CD4-positive, alpha-beta memory T cell (primary cell): ENCODE results near the gene MRFAP1L1. TPM values are rescaled to one million over a fixed set of nuclear protein-coding genes. Genes with fewer than 3 reads are reported as not detected.

Experiments used
- CTCF ChIA-PET: fragments of 350-600 bp; sonication (Branson Sonifier 250); formaldehyde crosslinking; loops from one replicate; lab custom pipeline; 2021; ENCODE audit warnings: inconsistent platforms; ENCODE audit not compliant: partially characterized antibody; lab: Charles Lee
- POLR2A ChIA-PET: fragments of 350-600 bp; sonication (Branson Sonifier 250); formaldehyde crosslinking; loops from one replicate; lab custom pipeline; 2021; ENCODE audit not compliant: partially characterized antibody; lab: Charles Lee
- DNase-seq, 5 donors: peaks; one replicate each; pipeline versions ENCODE4 v3.0.0 to v3.0.0-alpha.2; 2020 to 2022; ENCODE audit warnings: mixed read lengths in 1 of 5
- H3K27ac ChIP-seq: one replicate; pipeline ENCODE4 v1.7.0; 2013; ENCODE audit warnings: low read depth, low read length
- H3K27me3 ChIP-seq: 2 replicates; pipeline ENCODE4 v1.7.0; 2013; ENCODE audit warnings: mild to moderate bottlenecking, low read length, moderate library complexity; ENCODE audit not compliant: insufficient read depth
- H3K36me3 ChIP-seq: 2 replicates; pipeline ENCODE4 v1.7.0; 2013; ENCODE audit warnings: mild to moderate bottlenecking, low read length, moderate library complexity; ENCODE audit not compliant: insufficient read depth
- H3K4me1 ChIP-seq: 2 replicates; pipeline ENCODE4 v1.7.0; 2013; ENCODE audit warnings: mild to moderate bottlenecking, low read length, moderate library complexity; ENCODE audit not compliant: insufficient read depth
- H3K4me3 ChIP-seq, 2 donors: one replicate each; pipeline ENCODE4 v1.7.0; 2013; ENCODE audit warnings: low read length in 2 of 2, mild to moderate bottlenecking in 1 of 2
- H3K9me3 ChIP-seq, 2 donors: one replicate each; pipeline ENCODE4 v1.7.0; 2013; ENCODE audit warnings: low read length in 2 of 2, control low read depth in 1 of 2; ENCODE audit not compliant: control insufficient read depth in 1 of 2
- H3K27ac Mint-ChIP-seq, 7 donors: one replicate each; pipeline ENCODE4 v1.8.0; 2020 to 2021; ENCODE audit warnings: mixed read lengths in 7 of 7, mild to moderate bottlenecking in 6 of 7, inconsistent platforms in 3 of 7, moderate library complexity in 3 of 7
- H3K27me3 Mint-ChIP-seq, 2 donors: one replicate each; pipeline ENCODE4 v1.8.0; 2020 to 2021; ENCODE audit warnings: mixed read lengths in 2 of 2
- H3K36me3 Mint-ChIP-seq, 2 donors: one replicate each; pipeline ENCODE4 v1.8.0; 2020 to 2021; ENCODE audit warnings: mixed read lengths in 2 of 2, inconsistent platforms in 1 of 2, mild to moderate bottlenecking in 1 of 2
- H3K4me1 Mint-ChIP-seq, 4 donors: one replicate each; pipeline ENCODE4 v1.8.0; 2020 to 2021; ENCODE audit warnings: mixed read lengths in 4 of 4, mild to moderate bottlenecking in 1 of 4
- H3K4me3 Mint-ChIP-seq, 8 donors: one replicate each; pipeline ENCODE4 v1.8.0; 2020 to 2021; ENCODE audit warnings: mixed read lengths in 8 of 8, mild to moderate bottlenecking in 7 of 8, moderate library complexity in 6 of 8, inconsistent platforms in 3 of 8
- H3K9me3 Mint-ChIP-seq, 8 donors: one replicate each; pipeline ENCODE4 v1.8.0; 2020 to 2021; ENCODE audit warnings: mixed read lengths in 8 of 8, mild to moderate bottlenecking in 5 of 8, inconsistent platforms in 3 of 8, moderate library complexity in 1 of 8
- intact Hi-C: fragments of 100-400 bp; cut with micrococcal nuclease; formaldehyde crosslinking; loops from one replicate; pipeline ENCODE4 v1.15.1; 2023
- polyA plus RNA-seq, 2 donors: library from polyadenylated mRNA; unstranded; fragments of 300-500 nt; fragmentation: Illumina TruSeq; gene quantifications; one replicate each; pipeline ENCODE4 v1.2.3, GENCODE V29; 2021
- total RNA-seq, 2 experiments: library from RNA; stranded (reverse); gene quantifications; one replicate each; pipeline ENCODE4 v1.2.3, GENCODE V29; 2021

Gene MRFAP1L1
- total and polyA plus RNA-seq, 4 experiments from 2014 or later: 127 to 147 (median 133) TPM

DNA sequence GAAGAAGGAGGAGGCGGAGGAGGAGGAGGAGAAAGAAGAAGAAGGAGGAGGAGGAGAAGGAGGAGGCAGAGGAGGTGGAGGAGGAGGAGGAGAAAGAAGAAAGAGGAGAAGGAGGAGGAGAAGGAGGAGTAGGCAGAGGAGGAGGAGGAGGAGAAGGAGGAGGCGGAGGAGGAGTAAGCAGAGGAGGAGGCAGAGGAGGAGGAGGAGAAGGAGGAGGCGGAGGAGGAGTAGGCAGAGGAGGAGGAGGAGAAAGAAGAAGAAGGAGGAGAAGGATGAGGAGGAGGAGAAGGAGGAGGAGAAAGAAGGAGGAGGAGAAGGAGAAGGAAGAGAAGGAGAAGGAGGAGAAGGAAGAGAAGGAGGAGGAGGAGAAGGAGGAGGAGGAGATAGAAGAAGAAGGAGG, 49.2 kb downstream of the MRFAP1L1 start:
- no peak overlapping the region for H3K27ac ChIP-seq
- POLR2A ChIA-PET: interaction anchor here (3.0 kb wide), 1 partner anchor 18 kb away, joined by 59 read pairs; the partner anchor contains the start of gene MRFAP1
- no peak overlapping the region for H3K27ac Mint-ChIP-seq
- no peak for DNase-seq
- H3K27me3 ChIP-seq: no peaks in the 10 kb centered on the region
- H3K27me3 Mint-ChIP-seq: no peaks in the 10 kb centered on the region
- peaks cover 0 to 4% (median 0%) of the 10 kb centered on the region in 8 donors for H3K9me3 Mint-ChIP-seq
- H3K36me3 Mint-ChIP-seq: no peaks in the 10 kb centered on the region
- H3K9me3 ChIP-seq: no peaks in the 10 kb centered on the region
- peaks cover 24% of the 10 kb centered on the region for H3K4me1 ChIP-seq
- no peak overlapping the region for H3K4me3 ChIP-seq
- CTCF ChIA-PET: interaction anchor here (2.0 kb wide), 1 partner anchor 15 kb away, joined by 8 read pairs; no protein-coding TSS in a partner anchor
- H3K4me1 Mint-ChIP-seq: peaks cover 0 to 23% (median 9%) of the 10 kb centered on the region in 4 donors
- intact Hi-C loops: no loop called here
- no peaks in the 10 kb centered on the region for H3K36me3 ChIP-seq
- H3K4me3 Mint-ChIP-seq: no peak overlapping the region

DNA sequence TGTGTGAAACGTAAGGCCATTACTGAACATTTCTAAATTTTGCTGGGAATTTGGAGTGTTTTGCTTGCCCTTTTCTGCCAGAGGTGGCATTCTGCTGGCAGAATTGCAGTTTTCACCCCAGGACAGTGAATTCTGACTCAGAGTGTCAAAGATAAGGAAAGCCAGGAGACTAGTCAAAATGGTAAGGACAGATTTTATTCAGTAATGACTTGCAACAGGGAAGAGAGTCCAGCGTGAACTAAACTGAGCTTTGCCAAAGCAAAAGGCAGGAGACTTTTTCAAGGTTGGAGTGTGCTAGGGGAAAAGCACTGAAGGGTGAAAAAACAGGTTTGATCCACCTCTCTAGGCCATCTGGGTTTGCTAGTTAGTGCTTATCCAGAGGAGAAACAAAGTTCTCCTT, 49.8 kb downstream of the MRFAP1L1 start:
- Mint-ChIP-seq H3K4me3 (peak overlapping the region in 2 of 8 donors; percentile 6 to 52), H3K4me1 (peaks cover 0 to 23% (median 9%) of the 10 kb centered on the region in 4 donors), H3K36me3 (no peaks in the 10 kb centered on the region), H3K27ac (peak overlapping the region in 1 of 7 donors; percentile 36), H3K27me3 (no peaks in the 10 kb centered on the region), H3K9me3 (peaks cover 0 to 4% (median 0%) of the 10 kb centered on the region in 8 donors)
- Histone ChIP-seq H3K27me3 (no peaks in the 10 kb centered on the region), H3K36me3 (no peaks in the 10 kb centered on the region), H3K4me3 (no peak overlapping the region), H3K9me3 (no peaks in the 10 kb centered on the region), H3K27ac (no peak overlapping the region), H3K4me1 (peaks cover 23% of the 10 kb centered on the region)
- no peak for DNase-seq
- ChIA-PET CTCF (interaction anchor here (0.5 to 2.0 kb wide), 4 partner anchors 10 to 30 kb away, joined by 3 to 8 read pairs (median 4); no protein-coding TSS in a partner anchor), POLR2A (interaction anchor here (3.0 to 4.8 kb wide), 2 partner anchors 14 to 18 kb away, joined by 44 to 59 read pairs; partner anchors contain the start of gene MRFAP1)
- intact Hi-C loops: loop anchor here (2.0 kb wide), 1 partner anchor 19 kb away; the partner anchor contains the start of gene MRFAP1

DNA sequence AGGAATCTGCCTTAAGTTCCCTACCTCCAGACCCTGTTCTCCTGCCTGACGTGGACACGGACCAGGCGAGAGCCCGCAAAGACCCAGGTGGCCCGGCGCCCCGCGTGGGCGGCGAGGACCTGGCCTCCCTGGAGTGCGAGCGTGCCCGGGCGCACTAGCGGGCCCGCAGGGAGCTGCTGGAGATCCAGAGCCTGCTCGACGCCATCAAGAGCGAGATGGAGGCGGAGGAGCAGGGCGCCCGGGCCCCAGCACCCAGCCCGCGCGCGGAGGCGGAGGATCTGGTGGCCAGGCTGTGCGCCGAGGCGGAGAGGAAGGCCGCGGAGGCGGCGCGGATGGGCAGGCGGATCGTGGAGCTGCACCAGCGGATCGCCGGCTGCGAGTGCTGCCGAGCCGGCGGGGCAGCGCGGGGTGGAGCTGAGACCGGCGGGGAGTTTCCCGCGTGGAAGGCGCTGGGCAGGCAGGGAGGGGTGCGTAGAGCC, 51.0 kb downstream of the MRFAP1L1 start:
- Mint-ChIP-seq H3K4me3 (peak overlapping the region; percentile 67 to 79 (median 76)), H3K36me3 (no peaks in the 10 kb centered on the region), H3K9me3 (peaks cover 0 to 4% (median 0%) of the 10 kb centered on the region in 8 donors), H3K27me3 (no peaks in the 10 kb centered on the region), H3K27ac (peak overlapping the region in 4 of 7 donors; percentile 53 to 83 (median 74)), H3K4me1 (peaks cover 0 to 23% (median 9%) of the 10 kb centered on the region in 4 donors)
- H3K4me1 ChIP-seq: peaks cover 13% of the 10 kb centered on the region
- peak; percentile 59 to 74 (median 60) for DNase-seq
- intact Hi-C loops: loop anchor here (2.0 kb wide), 1 partner anchor 18 kb away; the partner anchor contains the start of gene MRFAP1
- peak overlapping the region in 1 of 2 donors; percentile 42 for H3K4me3 ChIP-seq
- H3K9me3 ChIP-seq: no peaks in the 10 kb centered on the region
- H3K27me3 ChIP-seq: no peaks in the 10 kb centered on the region
- ChIA-PET POLR2A (interaction anchor here (0.8 to 4.8 kb wide), 10 partner anchors 10 to 251 kb away, joined by 3 to 59 read pairs (median 4); partner anchors contain the start of genes BLOC1S4, MRFAP1 and TBC1D14), CTCF (interaction anchor here (0.6 to 2.0 kb wide), 4 partner anchors 13 to 226 kb away, joined by 3 to 9 read pairs (median 7); no protein-coding TSS in a partner anchor)
- no peaks in the 10 kb centered on the region for H3K36me3 ChIP-seq
- H3K27ac ChIP-seq: peak overlapping the region; percentile 37

DNA sequence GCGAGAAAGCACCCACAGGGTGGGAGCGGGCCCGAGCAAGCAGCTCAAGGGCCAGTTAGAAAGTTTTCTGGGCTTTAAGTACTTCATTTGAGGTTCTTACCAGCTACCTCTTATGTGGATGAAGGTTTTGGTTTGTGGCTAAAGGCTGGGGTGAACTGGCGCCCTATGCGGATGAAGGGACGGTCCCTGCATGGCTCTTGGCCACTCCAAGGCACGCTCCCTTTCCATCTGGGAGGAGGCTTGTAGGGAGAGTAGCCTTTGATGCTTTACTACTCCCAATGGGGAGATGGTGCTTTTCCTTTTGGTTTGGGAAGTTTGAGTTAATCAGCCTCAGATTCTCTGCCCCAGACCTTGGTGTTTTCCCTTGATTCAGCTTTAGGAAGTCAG, 51.5 kb downstream of the MRFAP1L1 start:
- Histone ChIP-seq H3K36me3 (no peaks in the 10 kb centered on the region), H3K27ac (peak overlapping the region; percentile 37), H3K9me3 (no peaks in the 10 kb centered on the region), H3K27me3 (no peaks in the 10 kb centered on the region), H3K4me3 (peak overlapping the region in 1 of 2 donors; percentile 42), H3K4me1 (peaks cover 13% of the 10 kb centered on the region)
- H3K27me3 Mint-ChIP-seq: no peaks in the 10 kb centered on the region
- ChIA-PET POLR2A (interaction anchor here (1.2 to 4.8 kb wide), 9 partner anchors 10 to 58 kb away, joined by 3 to 59 read pairs (median 5); partner anchors contain the start of genes BLOC1S4 and MRFAP1), CTCF (interaction anchor here (0.6 to 2.0 kb wide), 4 partner anchors 12 to 227 kb away, joined by 3 to 9 read pairs (median 4); no protein-coding TSS in a partner anchor)
- peak overlapping the region in 4 of 7 donors; percentile 9 to 83 (median 74) for H3K27ac Mint-ChIP-seq
- intact Hi-C loops: loop anchor here (2.0 kb wide), 1 partner anchor 17 kb away; the partner anchor contains the start of gene MRFAP1
- peaks cover 0 to 23% (median 9%) of the 10 kb centered on the region in 4 donors for H3K4me1 Mint-ChIP-seq
- H3K4me3 Mint-ChIP-seq: peak overlapping the region; percentile 57 to 79 (median 76)
- DNase-seq: no peak
- H3K9me3 Mint-ChIP-seq: peaks cover 0 to 4% (median 0%) of the 10 kb centered on the region in 8 donors
- no peaks in the 10 kb centered on the region for H3K36me3 Mint-ChIP-seq

Other genes with a start within 250 kb of the MRFAP1L1 start
- not detected for gene PPP2R2C, start 237.3 kb downstream of the MRFAP1L1 start, total RNA-seq
- not detected for gene PPP2R2C, start 237.3 kb downstream of the MRFAP1L1 start, polyA plus RNA-seq
- gene MAN2B2, start 134.7 kb downstream of the MRFAP1L1 start, total RNA-seq: 10 to 100 TPM; 51.5 to 53.2 TPM
- 10 to 100 TPM; 11.2 to 30.6 TPM for gene MAN2B2, start 134.7 kb downstream of the MRFAP1L1 start, polyA plus RNA-seq
- 100 to 1,000 TPM; 149 to 157 TPM for gene MRFAP1, start 69.2 kb downstream of the MRFAP1L1 start, total RNA-seq
- gene MRFAP1, start 69.2 kb downstream of the MRFAP1L1 start, polyA plus RNA-seq: 100 to 1,000 TPM; 156 to 169 TPM
- 1 to 10 TPM; 2.0 to 2.1 TPM for gene S100P, start 16.0 kb downstream of the MRFAP1L1 start, total RNA-seq
- gene S100P, start 16.0 kb downstream of the MRFAP1L1 start, polyA plus RNA-seq: 1 to 10 TPM; 1.3 to 3.9 TPM
- gene BLOC1S4, start 6.3 kb upstream of the MRFAP1L1 start, total RNA-seq: 10 to 100 TPM; 35.3 to 37.8 TPM
- 10 to 100 TPM; 72.6 to 76.2 TPM for gene BLOC1S4, start 6.3 kb upstream of the MRFAP1L1 start, polyA plus RNA-seq
- gene KIAA0232, start 72.9 kb upstream of the MRFAP1L1 start, total RNA-seq: 10 to 100 TPM; 22.1 to 24.0 TPM
- 1 to 10 TPM; 6.8 to 9.9 TPM for gene KIAA0232, start 72.9 kb upstream of the MRFAP1L1 start, polyA plus RNA-seq
- gene TBC1D14, start 200.0 kb upstream of the MRFAP1L1 start, total RNA-seq: 10 to 100 TPM; 73.7 to 80.7 TPM
- 10 to 100 TPM; 40.7 to 52.2 TPM for gene TBC1D14, start 200.0 kb upstream of the MRFAP1L1 start, polyA plus RNA-seq